Panc1 (cell line): ENCODE measurements around the gene CPA3. TPM values are rescaled to one million over a fixed set of nuclear protein-coding genes. Genes with fewer than 3 reads are reported as not detected.

Source experiments
- ATAC-seq: fragments of 200-7000 bp; cut with Tn5 transposase; 2 replicates; pipeline ENCODE4 v1.9.1; 2020; ENCODE audit warnings: mild to moderate bottlenecking, moderate library complexity
- BruUV-seq: library from RNA; stranded (reverse); fragments of 400-500 nt; replicated peaks from 2 replicates; lab custom pipeline; 2021; lab: Mats Ljungman, UMichigan
- CTCF ChIA-PET: fragments of 300-600 bp; sonication (Branson Sonifier 250); formaldehyde crosslinking; loops from one replicate; lab custom pipeline; 2022; ENCODE audit warnings: antibody characterized with exemption; lab: Charles Lee
- POLR2A ChIA-PET: fragments of 300-600 bp; sonication (Branson Sonifier 250); formaldehyde crosslinking; loops from one replicate; lab custom pipeline; 2022; ENCODE audit warnings: antibody characterized with exemption; lab: Charles Lee
- DNase-seq: peaks from one replicate; pipeline ENCODE4 v3.0.0-alpha.2; 2010; ENCODE audit warnings: low read depth, low spot score
- H3K27ac ChIP-seq: 2 replicates; pipeline ENCODE4 v1.5.1; 2011; ENCODE audit warnings: mild to moderate bottlenecking, low read length, inconsistent platforms
- H3K27me3 ChIP-seq: fragments of 200-500 bp; sonication (Bioruptor generic); 2 replicates; pipeline ENCODE4 v1.6.0; 2014; ENCODE audit warnings: low read length, inconsistent platforms; ENCODE audit not compliant: control insufficient read depth, insufficient read depth
- H3K36me3 ChIP-seq: fragments of 200-500 bp; sonication (Bioruptor generic); 2 replicates; pipeline ENCODE4 v1.5.1; 2014; ENCODE audit warnings: inconsistent platforms, mild to moderate bottlenecking, low read length, moderate library complexity; ENCODE audit not compliant: control insufficient read depth, insufficient read depth
- H3K4me1 ChIP-seq: 2 replicates; pipeline ENCODE4 v1.5.1; 2011; ENCODE audit warnings: inconsistent platforms, mild to moderate bottlenecking, low read length, moderate library complexity; ENCODE audit not compliant: control insufficient read depth, insufficient read depth
- H3K4me3 ChIP-seq, 2 experiments: 2 replicates each; pipeline ENCODE4 v1.5.1; 2011 to 2012; ENCODE audit warnings: low read depth in 2 of 2, low read length in 2 of 2, mild to moderate bottlenecking in 2 of 2, inconsistent platforms in 1 of 2, moderate library complexity in 1 of 2
- H3K9me3 ChIP-seq: fragments of 200-500 bp; sonication (Bioruptor generic); 2 replicates; pipeline ENCODE4 v1.5.1; 2014; ENCODE audit warnings: low read depth, mild to moderate bottlenecking, inconsistent platforms, low read length, moderate library complexity; ENCODE audit not compliant: control insufficient read depth, insufficient read depth
- CTCF ChIP-seq: fragments of 450-650 bp; IDR thresholded peaks from 2 replicates; pipeline ENCODE4 v1.5.1; 2017; ENCODE audit warnings: mild to moderate bottlenecking
- POLR2AphosphoS5 ChIP-seq: IDR thresholded peaks from 2 replicates; pipeline ENCODE4 v1.6.1; 2012; ENCODE audit warnings: mild to moderate bottlenecking, low read depth, low read length, moderate library complexity
- REST ChIP-seq, 2 experiments: IDR thresholded peaks; 2 replicates each; pipeline ENCODE4 v1.6.1; 2011 to 2012; ENCODE audit warnings: low read depth in 2 of 2, control low read depth in 1 of 2, low read length in 1 of 2, mild to moderate bottlenecking in 1 of 2, moderate library complexity in 1 of 2; ENCODE audit not compliant: insufficient read depth in 1 of 2
- SIN3A ChIP-seq: IDR thresholded peaks from 2 replicates; pipeline ENCODE4 v1.6.1; 2012; ENCODE audit warnings: low read depth, mild to moderate bottlenecking, low read length, moderate library complexity, borderline replicate concordance; ENCODE audit not compliant: insufficient read depth
- TCF7L2 ChIP-seq: IDR thresholded peaks from 2 replicates; pipeline ENCODE4 v1.6.1; 2011; ENCODE audit warnings: mild to moderate bottlenecking, low read depth, low read length, inconsistent platforms
- in situ Hi-C: cut with HindIII; loops from 2 replicates; pipeline ENCODE4 v1.10.0; 2016; ENCODE audit warnings: low sequenced_read_pairs, low pct_unique_long_range_greater_than_20kb
- intact Hi-C: fragments of 100-400 bp; cut with micrococcal nuclease; formaldehyde crosslinking; loops from one replicate; pipeline ENCODE4 v1.10.0; 2022; ENCODE audit not compliant: unreplicated experiment
- total RNA-seq: library from RNA; stranded (reverse); gene quantifications from one replicate; pipeline ENCODE4 v1.2.1, GENCODE V29; 2021; ENCODE audit not compliant: unreplicated experiment

Gene CPA3
- total RNA-seq, 1 experiment from 2014 or later = not detected

- POLR2A ChIA-PET = no interaction called here
- intact Hi-C loops = no loop called here
- no peak for DNase-seq
- Histone ChIP-seq H3K27ac (no peak overlapping the region), H3K4me3 (no peak overlapping the region), H3K4me1 (no peaks in the 10 kb centered on the region), H3K27me3 (peaks cover 15% of the 10 kb centered on the region), H3K9me3 (no peaks in the 10 kb centered on the region), H3K36me3 (no peaks in the 10 kb centered on the region)
- TF ChIP-seq SIN3A (no peak), POLR2AphosphoS5 (no peak), CTCF (no peak), REST (IDR thresholded peaks at IDR 0.05; ENCODE audit: insufficient read depth in 1 of 2, low read depth in 2 of 2, low read length in 1 of 2) (no peak), TCF7L2 (no peak)
- in situ Hi-C loops = no loop called here
- no TSS peak for BruUV-seq
- no peak for ATAC-seq
- CTCF ChIA-PET = no interaction called here
Measured at GRCh38 chr3:148848410-148848809, 16.7 kb upstream of the CPA3 start.

- no peaks in the 10 kb centered on the region for H3K9me3 ChIP-seq
- in situ Hi-C loops (no loop called here), intact Hi-C loops (no loop called here)
- no peak overlapping the region for H3K27ac ChIP-seq
- H3K27me3 ChIP-seq = peaks cover 5% of the 10 kb centered on the region
- DNase-seq (no peak), ATAC-seq (no peak)
- POLR2A ChIA-PET = interaction anchor here (0.6 kb wide), 1 partner anchor 278 kb away, joined by 4 read pairs; no protein-coding TSS in a partner anchor
- no peak for TF ChIP-seq REST (IDR thresholded peaks at IDR 0.05; ENCODE audit: insufficient read depth in 1 of 2, low read depth in 2 of 2, low read length in 1 of 2)
- TF ChIP-seq TCF7L2 = no peak
- TF ChIP-seq SIN3A = no peak
- no peak for TF ChIP-seq CTCF
- no peak for TF ChIP-seq POLR2AphosphoS5
- no peaks in the 10 kb centered on the region for H3K36me3 ChIP-seq
- no peaks in the 10 kb centered on the region for H3K4me1 ChIP-seq
- H3K4me3 ChIP-seq = no peak overlapping the region
- CTCF ChIA-PET = no interaction called here
- BruUV-seq = no TSS peak
Measured at GRCh38 chr3:148852271-148852992, 12.7 kb upstream of the CPA3 start.
